Activated T-helper 1 cell treated with anti-CD3 and anti-CD28 coated beads, Interleukin-2, amount 50 U/mL, for 16 hours (primary cell): ENCODE measurements around the gene U2AF2.
"Not testable (repeated sequence)": the region's sequence is repeated elsewhere in the genome, so short reads cannot be mapped to it uniquely, and the experiment has no call there.

ENCODE experiments used
- DNase-seq, 2 donors: peaks; one replicate each; pipeline ENCODE4 v3.0.0-alpha.2; 2020; ENCODE audit warnings: low read depth in 1 of 2, low spot score in 1 of 2

Gene U2AF2

GRCh38 chr19:55704494-55705245 lies 49.8 kb downstream of the U2AF2 start:
- no peak for DNase-seq

- no peak for DNase-seq
Measured at GRCh38 chr19:55705972-55706371, 51.1 kb downstream of the U2AF2 start.

- no peak for DNase-seq
Measured at GRCh38 chr19:55711719-55712118, 56.9 kb downstream of the U2AF2 start.

GRCh38 chr19:55712804-55713631 lies 58.2 kb downstream of the U2AF2 start:
- no peak for DNase-seq

GRCh38 chr19:55716531-55716930 lies 61.7 kb downstream of the U2AF2 start:
- DNase-seq: no peak

GRCh38 chr19:55717251-55717650 lies 62.4 kb downstream of the U2AF2 start:
- DNase-seq: no peak

GRCh38 chr19:55717879-55718711 lies 63.3 kb downstream of the U2AF2 start:
- not testable (repeated sequence) for DNase-seq

GRCh38 chr19:55720214-55720746 lies 65.4 kb downstream of the U2AF2 start:
- DNase-seq: no peak

- no peak for DNase-seq
Measured at GRCh38 chr19:55720801-55721200, 66.0 kb downstream of the U2AF2 start.

- DNase-seq: no peak
Measured at GRCh38 chr19:55723491-55723890, 68.7 kb downstream of the U2AF2 start.
